GM18951 (cell line): ENCODE data around the gene RETREG2.

Experiments
- POLR2A ChIP-seq: IDR thresholded peaks from 4 replicates; pipeline ENCODE4 v1.6.1; 2011; ENCODE audit warnings: mild to moderate bottlenecking; ENCODE audit not compliant: insufficient read length, insufficient read depth; ENCODE audit errors: extremely low read depth
- in situ Hi-C: fragments of 300-500 bp; cut with MboI; formaldehyde crosslinking; loops from one replicate; pipeline ENCODE4 v1.12.0; 2022; ENCODE audit warnings: low sequenced_read_pairs, mixed read lengths, inconsistent platforms; ENCODE audit not compliant: unreplicated experiment

Gene RETREG2

GRCh38 chr2:219207884-219208740, 30.0 kb downstream of the RETREG2 start:
- in situ Hi-C loops, result no loop called here

GRCh38 chr2:219209236-219210195, 31.4 kb downstream of the RETREG2 start:
- in situ Hi-C loops, result loop anchor here (5.0 kb wide), 1 partner anchor 47 kb away; the partner anchor contains the start of gene NHEJ1
- TF ChIP-seq POLR2A, result no peak

More at GRCh38 chr2:219207884-219208740, 30.0 kb downstream of the RETREG2 start:
- no peak for TF ChIP-seq POLR2A

GRCh38 chr2:219210196-219210885, 32.3 kb downstream of the RETREG2 start:
- in situ Hi-C loops, result loop anchor here (5.0 kb wide), 1 partner anchor 48 kb away; the partner anchor contains the start of gene NHEJ1

GRCh38 chr2:219210886-219211362, 32.8 kb downstream of the RETREG2 start:
- no peak for TF ChIP-seq POLR2A
- in situ Hi-C loops, result loop anchor here (5.0 kb wide), 1 partner anchor 49 kb away; the partner anchor contains the start of gene NHEJ1

More at GRCh38 chr2:219210196-219210885, 32.3 kb downstream of the RETREG2 start:
- no peak for TF ChIP-seq POLR2A

- in situ Hi-C loops, result loop anchor here (5.0 kb wide), 1 partner anchor 51 kb away; the partner anchor contains the start of gene NHEJ1
- TF ChIP-seq POLR2A, result no peak
These were observed 34.9 kb downstream of the RETREG2 start for GRCh38 chr2:219213026-219213415.

- TF ChIP-seq POLR2A, result no peak
- in situ Hi-C loops, result loop anchor here (5.0 kb wide), 1 partner anchor 51 kb away; the partner anchor contains the start of gene NHEJ1
These were observed 35.5 kb downstream of the RETREG2 start for GRCh38 chr2:219213486-219214071.

- TF ChIP-seq POLR2A, result no peak
- in situ Hi-C loops, result loop anchor here (5.0 kb wide), 1 partner anchor 52 kb away; the partner anchor contains the start of gene NHEJ1
These were observed 36.1 kb downstream of the RETREG2 start for GRCh38 chr2:219214141-219214540.

GRCh38 chr2:219214786-219215185, 36.7 kb downstream of the RETREG2 start:
- no peak for TF ChIP-seq POLR2A
- in situ Hi-C loops, result loop anchor here (5.0 kb wide), 1 partner anchor 52 kb away; the partner anchor contains the start of gene NHEJ1

GRCh38 chr2:219215871-219216534, 37.9 kb downstream of the RETREG2 start:
- no peak for TF ChIP-seq POLR2A
- in situ Hi-C loops, result no loop called here

GRCh38 chr2:219216535-219216915, 38.5 kb downstream of the RETREG2 start:
- in situ Hi-C loops, result no loop called here
- TF ChIP-seq POLR2A, result no peak

- TF ChIP-seq POLR2A, result no peak
- in situ Hi-C loops, result no loop called here
These were observed 40.2 kb downstream of the RETREG2 start for GRCh38 chr2:219218217-219218731.
